Fibroblast of gingiva (primary cell): ENCODE measurements around the gene GOLPH3.
"Not testable (repeated sequence)": the region's sequence is repeated elsewhere in the genome, so short reads cannot be mapped to it uniquely, and the experiment has no call there.

Source experiments
- DNase-seq: peaks from one replicate; pipeline ENCODE4 v3.0.0-alpha.2; 2011; ENCODE audit warnings: low read depth

The GOLPH3 gene

DNA sequence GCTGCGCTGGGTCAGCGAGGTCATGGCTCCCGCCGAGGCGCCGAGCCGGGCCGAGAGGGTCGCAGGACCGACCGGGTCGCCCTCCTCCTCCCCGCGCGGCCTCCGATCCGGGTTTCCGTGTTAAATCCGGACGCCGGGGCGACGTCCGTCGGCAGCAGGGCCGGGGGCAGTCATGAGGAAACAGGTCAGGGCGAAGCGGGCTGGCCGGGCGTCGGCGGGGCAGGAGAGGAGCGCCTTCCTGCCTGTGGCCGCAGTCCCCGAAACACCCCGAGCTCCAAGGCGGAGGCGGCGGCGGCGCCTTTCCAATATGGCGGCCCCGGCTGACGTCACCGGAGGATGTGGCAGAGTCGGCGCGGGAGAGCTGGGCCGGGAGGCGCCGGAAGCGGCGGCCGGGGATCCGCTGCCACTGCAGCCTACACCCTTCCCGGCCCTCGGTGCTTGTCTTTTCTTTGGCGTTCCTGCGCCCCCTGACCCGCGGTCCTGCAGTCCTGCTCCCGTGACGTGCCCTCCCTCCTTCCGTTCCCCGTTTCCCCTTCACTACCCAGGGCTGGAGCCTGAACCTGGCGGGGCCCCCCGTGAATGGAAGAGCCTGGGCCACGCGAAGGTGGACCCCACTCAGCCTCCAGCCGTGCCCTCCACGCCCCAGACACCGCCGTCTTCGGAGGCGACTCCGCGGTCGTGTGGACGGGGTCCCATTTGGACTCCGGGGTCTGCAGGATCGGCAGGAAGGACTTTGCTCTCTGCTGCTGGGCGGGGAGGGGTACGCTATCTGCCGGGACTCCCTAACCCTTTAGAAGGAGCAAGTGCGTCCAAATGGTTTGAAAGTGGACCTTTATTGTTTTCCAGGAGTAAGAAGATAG is at the start of gene GOLPH3:
TSS of gene GOLPH3 (minus strand) at position 309 of the 860 bp plus-strand sequence. CDS start at position 24, 285 bp downstream.
- peak; percentile 90 for DNase-seq

GRCh38 chr5:32222723-32223470 is 48.8 kb upstream of the GOLPH3 start:
- DNase-seq, result no peak

- no peak for DNase-seq
Observed at GRCh38 chr5:32217886-32218396, 43.8 kb upstream of the GOLPH3 start.

DNA sequence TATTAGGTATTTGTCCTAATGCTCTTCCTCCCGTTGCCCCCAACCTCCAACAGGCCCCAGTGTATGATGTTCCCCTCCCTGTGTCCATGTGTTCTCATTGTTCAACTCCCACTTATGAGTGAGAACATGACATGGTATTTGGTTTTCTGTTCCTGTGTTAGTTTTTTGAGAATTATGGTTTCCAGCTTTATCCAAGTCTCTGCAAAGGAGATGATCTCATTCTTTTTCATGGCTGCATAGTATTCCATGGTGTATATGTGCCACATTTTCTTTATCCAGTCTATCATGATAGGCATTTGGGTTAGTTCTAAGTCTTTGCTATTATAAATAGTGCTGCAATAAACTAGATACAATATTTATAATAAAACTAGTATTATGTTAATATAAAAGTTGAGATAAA is 40.2 kb upstream of the GOLPH3 start:
- DNase-seq, result not testable (repeated sequence)

DNA sequence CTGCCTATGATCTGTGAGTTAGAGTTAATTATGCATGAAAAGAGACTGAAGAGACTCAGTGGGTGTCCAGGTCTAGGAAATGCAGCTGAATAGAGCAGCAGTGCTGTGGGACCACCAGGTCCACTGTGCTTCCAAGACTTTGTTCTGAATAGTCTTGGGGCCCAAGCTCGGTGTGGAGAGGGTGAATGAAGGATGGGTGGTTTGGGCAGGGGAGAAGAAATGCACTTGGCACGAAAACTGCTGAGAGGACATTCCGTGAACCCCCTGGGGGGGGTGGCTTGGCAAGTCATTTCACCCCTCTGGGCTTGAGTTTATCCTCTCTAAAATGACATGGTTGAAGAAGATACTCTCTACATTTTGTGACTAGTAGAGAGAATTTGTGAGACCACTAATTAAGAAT is 36.0 kb upstream of the GOLPH3 start:
- DNase-seq, result no peak

GRCh38 chr5:32208837-32209236 is 34.7 kb upstream of the GOLPH3 start:
- DNase-seq, result not testable (repeated sequence)

DNA sequence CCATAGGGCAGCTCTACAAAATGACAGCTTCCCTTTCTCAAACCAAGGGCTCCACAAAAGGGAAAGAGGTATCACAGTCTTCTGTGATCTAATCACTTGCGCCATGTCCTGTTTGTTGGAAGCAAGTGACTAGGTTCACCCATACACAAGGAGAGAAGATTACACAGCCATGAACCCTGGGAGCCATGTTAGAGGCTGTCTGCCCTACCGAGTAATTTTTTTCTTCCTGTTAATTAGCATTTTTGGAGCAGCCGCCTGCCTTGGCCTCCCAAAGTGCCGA is 33.2 kb upstream of the GOLPH3 start:
- no peak for DNase-seq

DNA sequence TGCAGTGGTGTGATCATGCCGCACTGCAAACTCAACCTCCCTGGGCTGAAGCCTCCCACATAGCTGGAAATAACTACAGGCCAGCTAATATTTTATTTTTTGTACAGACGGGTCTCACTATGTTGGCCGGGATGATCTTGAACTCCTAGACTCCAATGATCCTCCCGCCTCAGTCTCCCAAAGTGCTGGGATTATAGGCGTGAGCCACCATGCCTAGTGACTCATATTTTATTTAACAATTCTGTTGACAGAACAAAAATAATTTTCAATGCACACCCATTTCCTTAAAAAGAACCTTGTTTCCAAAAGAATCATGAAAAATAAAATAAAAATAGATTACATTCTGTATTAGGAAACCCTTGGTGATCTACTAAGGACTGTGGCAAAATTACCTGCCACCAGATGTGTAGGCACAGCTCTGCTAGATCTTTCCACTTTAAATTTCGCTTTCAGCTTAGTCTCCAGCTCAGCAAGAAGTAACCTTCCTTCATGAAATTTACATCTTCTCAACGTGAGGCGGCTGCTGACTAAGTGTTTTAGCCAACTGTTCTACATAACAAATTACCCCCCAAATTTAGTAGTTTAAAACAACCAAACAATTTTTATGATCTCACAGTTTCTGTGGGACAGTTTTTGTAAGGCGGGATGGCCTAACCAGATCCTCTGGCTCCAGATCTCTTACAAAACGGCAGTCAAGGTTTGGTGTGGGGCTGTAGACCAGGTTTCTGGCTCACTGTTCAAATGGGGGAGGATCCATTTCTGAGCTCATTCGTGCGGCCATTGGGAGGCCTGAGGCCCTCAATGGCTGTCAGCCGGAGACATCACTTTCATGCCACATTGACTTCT is 32.6 kb upstream of the GOLPH3 start:
- DNase-seq, result no peak

DNA sequence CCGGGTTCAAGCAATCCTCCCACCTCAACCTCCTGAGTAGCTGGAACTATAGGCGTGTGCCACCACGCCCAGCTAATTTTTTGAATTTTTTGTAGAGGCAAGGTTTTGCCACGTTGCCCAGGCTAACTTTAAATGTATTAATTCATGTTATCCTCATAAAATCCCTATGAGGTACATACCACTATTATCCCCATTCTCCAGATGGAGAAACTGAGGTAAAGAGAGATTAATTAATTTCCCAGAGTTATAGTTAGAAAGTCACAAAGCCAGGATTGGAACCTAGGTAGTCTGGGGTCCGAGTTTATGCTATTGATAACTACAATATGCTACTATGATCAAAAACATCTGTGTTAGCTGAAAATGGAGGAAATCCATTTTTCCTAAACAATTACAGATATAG is 31.9 kb upstream of the GOLPH3 start:
- DNase-seq, result no peak

GRCh38 chr5:32202394-32202793 is 28.3 kb upstream of the GOLPH3 start:
- peak; percentile 83 for DNase-seq

- no peak for DNase-seq
Observed at GRCh38 chr5:32201122-32201753, 27.1 kb upstream of the GOLPH3 start.

DNA sequence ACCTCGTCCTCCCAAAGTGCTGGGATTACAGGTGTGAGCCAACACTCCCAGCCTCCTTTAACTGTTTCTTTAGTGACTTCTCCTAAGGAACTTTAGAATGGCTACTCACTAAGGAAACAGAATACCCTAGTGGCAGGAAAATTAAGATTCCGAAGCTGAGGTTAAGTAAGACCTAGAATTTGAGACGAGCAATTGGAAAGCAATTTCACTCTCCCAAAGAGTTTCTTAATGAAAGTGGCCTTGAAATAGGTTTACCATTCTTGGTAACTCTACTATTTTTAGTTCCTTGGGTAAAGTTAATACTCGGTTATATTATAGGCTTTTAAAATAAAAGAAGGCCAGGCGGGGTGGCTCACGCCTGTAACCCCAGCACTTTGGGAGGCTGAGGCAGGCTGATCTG is 22.9 kb upstream of the GOLPH3 start:
- peak; percentile 45 for DNase-seq

DNA sequence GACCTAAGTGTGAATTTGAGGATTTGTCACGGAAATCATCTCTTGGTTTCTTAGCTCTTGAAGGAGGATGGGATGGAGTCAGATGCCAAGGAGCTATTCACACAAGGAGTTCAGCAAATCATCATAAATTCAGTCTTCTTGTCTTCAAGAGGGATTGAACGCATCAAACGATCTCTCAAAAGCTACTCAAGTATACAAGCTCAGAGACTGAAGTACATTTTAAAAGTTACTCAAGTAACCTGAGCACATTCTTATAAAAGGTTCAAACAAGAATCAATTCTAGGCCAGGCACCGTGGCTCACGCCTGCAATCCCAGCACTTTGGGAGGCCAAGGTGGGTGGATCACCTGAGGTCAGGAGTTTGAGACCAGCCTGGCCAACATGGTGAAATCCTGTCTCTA is 21.1 kb upstream of the GOLPH3 start:
- DNase-seq, result no peak

DNA sequence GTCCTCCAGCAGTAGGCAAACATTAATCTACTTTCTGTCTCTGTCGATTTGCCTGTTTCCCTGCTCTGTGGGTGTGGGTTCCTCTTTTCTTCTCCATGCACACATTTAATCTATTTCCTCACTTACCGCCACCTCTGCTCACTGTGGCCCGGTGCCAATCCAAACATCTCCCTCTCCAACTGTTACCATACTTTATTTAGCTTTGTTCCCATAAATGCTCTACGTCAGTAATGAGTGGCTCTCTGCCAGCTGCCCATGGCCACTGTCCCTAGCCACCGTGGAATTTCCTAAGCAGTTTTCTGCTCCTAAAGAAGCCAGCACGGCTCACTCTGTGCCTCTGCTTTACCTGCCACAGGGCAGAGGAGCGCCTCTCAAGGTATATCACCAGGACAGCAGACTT is 19.5 kb upstream of the GOLPH3 start:
- peak; percentile 91 for DNase-seq

DNA sequence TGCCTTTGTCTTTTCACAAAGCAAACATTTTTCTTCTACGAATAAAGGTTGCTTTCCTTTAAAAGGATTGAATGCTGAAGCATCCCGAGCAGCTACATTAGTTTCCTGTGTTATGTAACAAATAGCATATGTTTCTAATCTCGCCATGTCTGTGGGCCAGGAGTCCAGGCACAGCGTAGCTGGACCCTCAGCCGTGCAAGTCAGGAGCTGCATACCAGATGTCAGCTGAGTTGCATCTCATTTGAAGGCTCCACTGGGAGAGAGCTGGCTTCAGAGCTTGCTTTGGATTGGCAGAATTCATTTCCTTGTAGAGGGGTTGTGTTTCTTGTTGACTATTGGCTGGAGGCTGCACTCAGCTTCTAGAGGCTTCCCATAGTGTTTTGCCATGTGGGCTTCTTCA is 16.0 kb upstream of the GOLPH3 start:
- DNase-seq, result peak; percentile 97

GRCh38 chr5:32187675-32188074 is 13.6 kb upstream of the GOLPH3 start:
- no peak for DNase-seq

- no peak for DNase-seq
Observed at GRCh38 chr5:32182463-32183063, 8.4 kb upstream of the GOLPH3 start.

GRCh38 chr5:32173267-32174010 is 680 bp downstream of the GOLPH3 start:
- peak; percentile 66 for DNase-seq

- DNase-seq, result no peak
Observed at GRCh38 chr5:32172923-32173266, 1.2 kb downstream of the GOLPH3 start.

DNA sequence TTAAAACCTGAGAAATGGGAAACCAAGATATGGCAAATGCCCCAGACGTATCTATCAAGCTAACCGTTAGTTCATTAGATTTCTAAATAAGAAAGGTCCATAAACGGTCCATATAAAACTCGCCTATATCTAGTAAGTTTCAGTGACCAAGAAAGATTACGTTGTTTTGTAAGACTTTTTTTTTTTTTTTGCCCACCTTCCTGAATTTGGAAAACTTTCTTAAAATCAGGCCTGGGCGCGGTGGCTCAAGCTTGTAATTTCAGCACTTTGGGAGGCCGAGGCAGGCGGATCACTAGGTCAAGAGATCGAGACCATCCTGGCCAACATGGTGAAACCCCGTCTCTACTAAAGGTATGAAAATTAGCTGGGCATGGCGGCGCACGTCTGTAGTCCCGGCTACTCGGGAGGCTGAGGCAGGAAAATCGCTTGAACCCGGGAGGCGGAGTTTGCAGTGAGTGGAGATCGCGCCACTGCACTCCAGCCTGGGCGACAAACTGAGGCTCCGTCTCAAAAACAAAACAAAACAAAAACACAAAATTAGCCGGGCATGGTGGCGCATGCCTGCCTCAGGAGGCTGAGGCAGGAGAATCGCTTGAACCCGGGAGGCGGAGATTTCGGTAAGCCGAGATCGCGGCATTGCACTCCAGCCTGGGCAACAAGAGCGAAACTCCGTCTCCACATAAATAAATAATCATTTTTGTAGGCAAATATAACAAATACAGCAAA is 1.8 kb downstream of the GOLPH3 start:
- DNase-seq, result not testable (repeated sequence)
